Measurements from ENCODE around the gene EXOC4. TPM values are rescaled to one million over a fixed set of nuclear protein-coding genes. Genes with fewer than 3 reads are reported as not detected.

The EXOC4 gene
- total RNA-seq, 1 donor from 2014 or later, result 103 TPM

DNA sequence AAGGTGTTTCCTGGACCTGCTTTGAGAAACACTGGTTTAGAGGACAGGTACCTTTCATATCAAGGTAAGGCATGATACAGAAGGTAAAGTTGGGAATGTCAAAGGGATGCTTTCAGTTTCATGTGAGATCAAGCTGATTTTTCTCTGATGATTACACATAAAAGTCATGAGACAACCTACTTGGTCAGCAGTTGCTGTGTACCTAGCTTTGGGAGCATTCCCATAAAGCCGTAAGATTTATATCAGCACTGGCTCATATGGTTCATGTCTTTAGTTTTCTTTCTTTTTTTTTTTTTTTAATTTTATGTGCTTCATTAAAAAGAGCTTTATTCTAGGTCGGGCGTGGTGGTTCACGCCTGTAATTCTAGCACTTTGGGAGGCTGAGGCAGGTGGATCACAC is 609.0 kb downstream of the EXOC4 start:
- ChIA-PET POLR2A (no interaction called here), CTCF (no interaction called here)
- peaks cover 7% of the 10 kb centered on the region for H3K36me3 Mint-ChIP-seq (ENCODE audit: low read depth)
- intact Hi-C loops (cut with micrococcal nuclease), result no loop called here
- no peak overlapping the region for H3K27ac Mint-ChIP-seq
- TF ChIP-seq, protein P1, sequence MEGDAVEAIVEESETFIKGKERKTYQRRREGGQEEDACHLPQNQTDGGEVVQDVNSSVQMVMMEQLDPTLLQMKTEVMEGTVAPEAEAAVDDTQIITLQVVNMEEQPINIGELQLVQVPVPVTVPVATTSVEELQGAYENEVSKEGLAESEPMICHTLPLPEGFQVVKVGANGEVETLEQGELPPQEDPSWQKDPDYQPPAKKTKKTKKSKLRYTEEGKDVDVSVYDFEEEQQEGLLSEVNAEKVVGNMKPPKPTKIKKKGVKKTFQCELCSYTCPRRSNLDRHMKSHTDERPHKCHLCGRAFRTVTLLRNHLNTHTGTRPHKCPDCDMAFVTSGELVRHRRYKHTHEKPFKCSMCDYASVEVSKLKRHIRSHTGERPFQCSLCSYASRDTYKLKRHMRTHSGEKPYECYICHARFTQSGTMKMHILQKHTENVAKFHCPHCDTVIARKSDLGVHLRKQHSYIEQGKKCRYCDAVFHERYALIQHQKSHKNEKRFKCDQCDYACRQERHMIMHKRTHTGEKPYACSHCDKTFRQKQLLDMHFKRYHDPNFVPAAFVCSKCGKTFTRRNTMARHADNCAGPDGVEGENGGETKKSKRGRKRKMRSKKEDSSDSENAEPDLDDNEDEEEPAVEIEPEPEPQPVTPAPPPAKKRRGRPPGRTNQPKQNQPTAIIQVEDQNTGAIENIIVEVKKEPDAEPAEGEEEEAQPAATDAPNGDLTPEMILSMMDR (IDR thresholded peaks at IDR 0.05), result no peak
- peaks cover 2% of the 10 kb centered on the region for H3K4me1 Mint-ChIP-seq
- no peaks in the 10 kb centered on the region for H3K9me3 Mint-ChIP-seq
- no peaks in the 10 kb centered on the region for H3K27me3 Mint-ChIP-seq
- no peak for DNase-seq
- no peak overlapping the region for H3K4me3 Mint-ChIP-seq
- ATAC-seq (ENCODE audit: low read depth), result no peak

DNA sequence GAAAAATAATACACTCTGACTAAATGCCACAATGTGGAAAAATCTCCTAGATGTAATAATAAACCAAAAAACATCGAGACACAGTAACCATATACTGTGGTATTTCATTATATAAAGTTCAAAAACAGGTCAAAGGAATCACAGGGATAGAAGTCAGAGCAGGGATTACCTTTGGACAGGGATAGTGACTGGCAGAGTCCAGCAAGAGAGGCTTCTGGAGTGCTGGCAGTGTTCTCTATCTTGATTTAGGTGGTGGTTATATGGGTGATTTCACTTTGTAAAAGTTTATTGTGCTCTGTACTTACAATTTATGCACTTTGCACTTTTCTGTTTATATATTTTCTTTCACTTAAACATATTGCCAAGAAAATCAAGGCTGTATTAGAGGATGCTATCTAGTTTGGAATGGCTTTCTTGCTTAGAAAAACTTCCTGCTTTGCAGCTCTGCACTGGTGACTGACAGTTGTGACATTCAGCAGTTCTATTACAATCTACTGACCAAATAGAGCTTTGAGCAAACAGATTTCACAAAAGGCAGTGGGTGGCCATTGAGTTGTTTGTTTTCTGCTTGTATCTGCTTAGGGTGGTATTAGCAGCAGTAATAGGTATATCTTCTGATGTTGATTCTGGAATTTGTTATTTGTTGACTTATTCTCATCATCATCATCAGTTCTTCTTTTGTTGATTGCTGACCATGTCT is 610.6 kb downstream of the EXOC4 start:
- DNase-seq, result no peak
- Mint-ChIP-seq H3K27me3 (no peaks in the 10 kb centered on the region), H3K4me3 (no peak overlapping the region), H3K36me3 (ENCODE audit: low read depth) (peaks cover 4% of the 10 kb centered on the region), H3K9me3 (no peaks in the 10 kb centered on the region), H3K27ac (no peak overlapping the region), H3K4me1 (peaks cover 2% of the 10 kb centered on the region)
- ChIA-PET CTCF (no interaction called here), POLR2A (no interaction called here)
- ATAC-seq (ENCODE audit: low read depth), result no peak
- intact Hi-C loops (cut with micrococcal nuclease), result no loop called here
- TF ChIP-seq, protein P1 (IDR thresholded peaks at IDR 0.05), result no peak

DNA sequence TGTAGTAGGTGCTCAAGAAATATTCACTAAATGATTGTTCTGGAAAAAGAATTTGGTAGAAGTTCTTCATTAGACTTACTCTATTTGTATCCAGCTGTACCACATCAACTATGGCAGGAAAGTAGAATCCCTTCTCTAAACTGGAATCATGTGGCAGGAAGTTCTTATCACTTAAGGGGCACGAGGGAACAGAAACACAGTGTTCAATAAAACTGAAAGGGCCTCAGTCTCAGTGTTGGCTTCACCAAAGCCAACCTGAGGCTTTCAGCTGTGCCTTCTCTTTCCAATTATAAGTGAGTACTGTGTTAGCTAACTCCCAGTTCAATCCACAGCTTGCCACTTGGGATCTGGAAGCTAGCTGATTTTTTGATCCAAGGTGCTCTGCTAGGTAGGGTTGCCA is 616.7 kb downstream of the EXOC4 start:
- Mint-ChIP-seq H3K9me3 (no peaks in the 10 kb centered on the region), H3K4me1 (no peaks in the 10 kb centered on the region), H3K27me3 (no peaks in the 10 kb centered on the region), H3K36me3 (ENCODE audit: low read depth) (peaks cover 6% of the 10 kb centered on the region), H3K27ac (no peak overlapping the region), H3K4me3 (no peak overlapping the region)
- no peak for DNase-seq
- intact Hi-C loops (cut with micrococcal nuclease), result no loop called here
- ChIA-PET CTCF (no interaction called here), POLR2A (no interaction called here)
- ATAC-seq (ENCODE audit: low read depth), result no peak
- TF ChIP-seq, protein P1 (IDR thresholded peaks at IDR 0.05), result no peak

DNA sequence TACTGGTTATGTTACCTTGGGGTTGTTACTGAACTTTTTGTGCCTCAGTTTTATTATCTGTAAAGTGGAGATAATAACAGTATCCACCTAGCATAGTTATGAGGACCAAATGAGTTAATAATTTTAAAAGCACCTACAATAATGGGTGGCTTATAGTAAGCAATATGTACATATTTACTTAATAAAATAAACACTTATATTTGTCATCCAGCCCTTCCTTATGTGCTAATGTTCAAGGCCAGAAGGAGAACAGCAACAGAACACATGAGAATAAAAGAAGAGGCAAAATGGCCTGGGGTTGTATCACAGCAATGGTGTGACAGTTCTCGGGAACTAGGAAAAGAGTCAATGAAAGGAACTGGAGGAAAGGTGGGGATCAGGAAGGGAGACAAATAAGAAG is 618.9 kb downstream of the EXOC4 start:
- CTCF ChIA-PET, result no interaction called here

DNA sequence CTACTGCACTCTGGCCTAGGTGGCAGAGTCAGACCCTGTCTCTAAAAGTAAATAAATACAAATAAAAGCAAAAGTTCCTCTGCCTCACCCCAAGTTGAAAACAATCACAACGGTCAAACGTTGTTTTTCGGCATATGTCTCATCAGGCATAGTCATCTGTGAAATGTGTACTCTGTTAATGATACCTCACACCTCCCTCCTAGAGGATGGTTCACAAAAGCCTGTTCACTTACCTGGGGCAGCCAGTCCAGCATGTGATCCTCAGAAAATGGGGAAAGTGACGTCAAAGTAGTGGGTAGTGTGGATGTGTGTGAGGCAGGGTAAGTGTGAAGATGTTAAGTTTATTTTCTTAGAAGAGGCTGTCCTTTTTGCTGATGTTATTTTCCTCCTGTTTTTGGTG is 620.3 kb downstream of the EXOC4 start:
- H3K9me3 Mint-ChIP-seq, result no peaks in the 10 kb centered on the region
- ATAC-seq (ENCODE audit: low read depth), result no peak
- H3K4me1 Mint-ChIP-seq, result peaks cover 10% of the 10 kb centered on the region
- H3K27me3 Mint-ChIP-seq, result no peaks in the 10 kb centered on the region
- intact Hi-C loops (cut with micrococcal nuclease), result no loop called here
- DNase-seq, result no peak
- TF ChIP-seq, protein P1 (IDR thresholded peaks at IDR 0.05), result no peak
- no peak overlapping the region for H3K4me3 Mint-ChIP-seq
- no peak overlapping the region for H3K27ac Mint-ChIP-seq
- CTCF ChIA-PET, result interaction anchor here (1.1 kb wide), 1 partner anchor 19 kb away, joined by 3 read pairs; no protein-coding TSS in a partner anchor
- H3K36me3 Mint-ChIP-seq (ENCODE audit: low read depth), result peaks cover 4% of the 10 kb centered on the region
- POLR2A ChIA-PET, result no interaction called here

More for the DNA sequence above, 618.9 kb downstream of the EXOC4 start:
- H3K4me1 Mint-ChIP-seq, result peaks cover 2% of the 10 kb centered on the region
- H3K27ac Mint-ChIP-seq, result no peak overlapping the region
- POLR2A ChIA-PET, result no interaction called here
- no peak overlapping the region for H3K4me3 Mint-ChIP-seq
- peaks cover 4% of the 10 kb centered on the region for H3K36me3 Mint-ChIP-seq (ENCODE audit: low read depth)
- intact Hi-C loops (cut with micrococcal nuclease), result no loop called here
- no peaks in the 10 kb centered on the region for H3K27me3 Mint-ChIP-seq
- DNase-seq (no peak), ATAC-seq (ENCODE audit: low read depth) (no peak)
- TF ChIP-seq, protein P1 (IDR thresholded peaks at IDR 0.05), result no peak
- no peaks in the 10 kb centered on the region for H3K9me3 Mint-ChIP-seq

All from activated B cell treated with CpG ODN at 0.5 μM for 24 hours (primary cell).